HG03521 (cell line): ENCODE data around the gene AGFG1.
"Not testable (repeated sequence)": the region's sequence is repeated elsewhere in the genome, so short reads cannot be mapped to it uniquely, and the experiment has no call there.

Experiments
- ATAC-seq: cut with Tn5 transposase; IDR thresholded peaks from one replicate; pipeline ENCODE4 v1.9.1; 2021; ENCODE audit warnings: mild to moderate bottlenecking, moderate library complexity; ENCODE audit not compliant: unreplicated experiment

AGFG1 gene

GRCh38 chr2:227528803-227529202 lies 56.8 kb downstream of the AGFG1 start:
- ATAC-seq, result no peak

- ATAC-seq, result no peak
These were observed 57.9 kb downstream of the AGFG1 start for GRCh38 chr2:227529871-227530270.

- peak; percentile 64 for ATAC-seq
These were observed 62.8 kb downstream of the AGFG1 start for GRCh38 chr2:227534714-227535113.

- no peak for ATAC-seq
These were observed 64.5 kb downstream of the AGFG1 start for GRCh38 chr2:227536445-227536844.

- no peak for ATAC-seq
These were observed 67.6 kb downstream of the AGFG1 start for GRCh38 chr2:227539465-227539956.

- not testable (repeated sequence) for ATAC-seq
These were observed 68.4 kb downstream of the AGFG1 start for GRCh38 chr2:227540352-227540751.

- ATAC-seq, result no peak
These were observed 74.0 kb downstream of the AGFG1 start for GRCh38 chr2:227545990-227546389.

- no peak for ATAC-seq
These were observed 79.9 kb downstream of the AGFG1 start for GRCh38 chr2:227551836-227552235.

- no peak for ATAC-seq
These were observed 90.6 kb downstream of the AGFG1 start for GRCh38 chr2:227562581-227562980.

- ATAC-seq, result no peak
These were observed 93.1 kb downstream of the AGFG1 start for GRCh38 chr2:227565080-227565479.

GRCh38 chr2:227566012-227566411 lies 94.1 kb downstream of the AGFG1 start:
- ATAC-seq, result no peak

- ATAC-seq, result no peak
These were observed 96.9 kb downstream of the AGFG1 start for GRCh38 chr2:227568852-227569169.

- ATAC-seq, result no peak
These were observed 98.7 kb downstream of the AGFG1 start for GRCh38 chr2:227570615-227571014.

- ATAC-seq, result no peak
These were observed 104.2 kb downstream of the AGFG1 start for GRCh38 chr2:227576110-227576509.

GRCh38 chr2:227576812-227577211 lies 104.9 kb downstream of the AGFG1 start:
- no peak for ATAC-seq

- ATAC-seq, result no peak
These were observed 105.6 kb downstream of the AGFG1 start for GRCh38 chr2:227577555-227577954.

- no peak for ATAC-seq
These were observed 106.7 kb downstream of the AGFG1 start for GRCh38 chr2:227578642-227579041.

GRCh38 chr2:227579791-227580190 lies 107.8 kb downstream of the AGFG1 start:
- no peak for ATAC-seq

- no peak for ATAC-seq
These were observed 110.4 kb downstream of the AGFG1 start for GRCh38 chr2:227582369-227582768.

GRCh38 chr2:227592694-227593387 lies 120.9 kb downstream of the AGFG1 start:
- no peak for ATAC-seq

- ATAC-seq, result no peak
These were observed 123.8 kb downstream of the AGFG1 start for GRCh38 chr2:227595797-227596196.

GRCh38 chr2:227597036-227597435 lies 125.1 kb downstream of the AGFG1 start:
- no peak for ATAC-seq

- no peak for ATAC-seq
These were observed 126.0 kb downstream of the AGFG1 start for GRCh38 chr2:227597998-227598397.
